ENCODE measurements around the gene BMPR1A.

BMPR1A gene
- total RNA-seq, result 18.3 to 34.4 (median 20.8) reads per million in 3 experiments

DNA sequence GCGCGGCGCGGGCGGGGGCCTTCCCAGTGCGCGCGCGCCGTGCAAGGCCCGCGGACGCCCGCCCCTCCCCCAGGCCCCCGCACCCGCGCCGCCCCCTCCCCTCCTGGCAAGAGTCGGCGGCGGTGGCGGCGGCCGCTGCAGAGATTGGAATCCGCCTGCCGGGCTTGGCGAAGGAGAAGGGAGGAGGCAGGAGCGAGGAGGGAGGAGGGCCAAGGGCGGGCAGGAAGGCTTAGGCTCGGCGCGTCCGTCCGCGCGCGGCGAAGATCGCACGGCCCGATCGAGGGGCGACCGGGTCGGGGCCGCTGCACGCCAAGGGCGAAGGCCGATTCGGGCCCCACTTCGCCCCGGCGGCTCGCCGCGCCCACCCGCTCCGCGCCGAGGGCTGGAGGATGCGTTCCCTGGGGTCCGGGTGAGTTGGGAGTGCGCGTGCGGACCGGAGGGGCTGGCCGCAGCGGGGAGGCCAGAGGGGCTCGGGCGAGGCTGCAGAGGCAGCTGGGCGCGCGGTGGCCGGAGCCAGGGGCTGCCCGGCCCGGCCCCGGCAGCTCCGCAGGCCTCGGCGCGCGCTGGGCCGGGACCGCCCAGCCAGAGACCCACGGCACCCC, at the start of gene BMPR1A:
Gene BMPR1A, plus strand, starts transcription at position 109 of the 602 bp plus-strand sequence. CDS start 119,400 bp downstream, outside the sequence.
- DNase-seq, result no peak

DNA sequence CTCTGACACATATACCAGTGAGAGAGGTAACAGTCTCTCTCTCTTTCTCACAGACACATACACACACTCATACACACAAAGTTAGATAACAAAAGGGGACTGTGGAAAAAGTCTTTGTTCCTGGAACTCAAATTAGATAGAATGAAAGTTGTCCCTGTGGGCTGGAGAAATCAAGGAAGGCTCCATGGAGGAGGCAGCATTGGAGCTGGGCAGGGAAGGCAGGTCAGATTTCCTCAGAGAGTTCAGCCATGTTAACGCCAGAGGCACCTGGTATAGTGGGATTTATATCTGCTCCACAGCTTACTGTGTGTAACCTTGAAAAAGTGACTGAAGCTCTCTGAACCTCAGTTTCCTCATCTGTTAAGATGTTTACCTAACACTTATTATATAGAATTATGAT, 49.4 kb upstream of the BMPR1A start:
- no peak for DNase-seq

DNA sequence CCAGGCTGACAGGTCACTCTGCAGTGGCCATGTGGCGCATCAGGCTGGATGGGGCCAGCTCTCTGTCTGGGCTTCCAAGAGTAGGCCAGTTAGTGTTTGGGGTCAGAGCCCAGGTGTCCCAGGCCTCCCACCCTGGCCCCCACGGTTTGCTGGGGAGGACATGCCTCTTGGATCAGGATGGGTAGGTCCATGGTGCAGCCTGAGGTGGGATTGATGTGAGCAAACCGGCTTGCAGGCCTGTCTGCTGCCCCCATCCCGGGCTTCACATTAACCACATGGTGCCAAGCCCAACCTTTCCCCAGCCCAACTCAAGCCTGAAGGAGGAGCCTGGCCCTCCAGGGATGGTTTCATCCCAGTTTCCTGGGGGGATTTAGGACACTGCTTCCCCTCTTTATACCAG, 48.9 kb upstream of the BMPR1A start:
- DNase-seq, result no peak

DNA sequence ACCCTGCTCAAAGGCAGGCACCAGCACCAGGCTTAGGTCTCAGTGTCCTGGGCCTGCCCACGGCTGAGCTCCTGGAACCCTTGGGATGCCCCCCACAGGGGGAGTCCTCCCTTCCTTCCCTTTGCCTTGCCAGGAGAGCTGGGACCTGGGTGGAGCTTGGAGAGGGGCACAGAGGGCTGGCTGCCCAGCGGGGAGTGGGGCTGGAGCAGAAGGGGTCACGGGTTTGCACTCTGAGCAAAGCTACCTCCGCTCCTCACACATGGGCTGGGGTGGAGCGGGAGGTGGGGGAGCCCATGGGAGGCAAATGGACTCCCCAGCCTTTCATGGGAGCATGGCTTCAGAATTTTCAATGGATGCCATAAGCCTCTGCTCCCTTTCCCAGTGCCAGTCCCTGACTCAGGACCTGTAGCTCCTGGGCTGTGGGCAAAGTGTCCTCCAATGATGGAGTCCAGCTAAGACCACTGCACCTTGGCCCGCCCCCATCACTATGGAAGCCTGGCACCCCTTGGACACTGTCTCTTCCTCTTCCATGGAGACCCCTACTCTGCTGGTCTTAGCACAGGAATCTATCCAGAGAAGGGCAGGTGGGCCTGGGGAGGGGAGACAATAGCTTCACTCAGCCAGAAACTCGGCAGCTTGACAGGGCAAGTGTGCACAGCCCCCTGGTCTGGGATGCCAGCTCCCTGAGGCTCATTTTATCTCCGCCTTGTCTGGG, 48.2 kb upstream of the BMPR1A start:
- DNase-seq, result no peak

DNA sequence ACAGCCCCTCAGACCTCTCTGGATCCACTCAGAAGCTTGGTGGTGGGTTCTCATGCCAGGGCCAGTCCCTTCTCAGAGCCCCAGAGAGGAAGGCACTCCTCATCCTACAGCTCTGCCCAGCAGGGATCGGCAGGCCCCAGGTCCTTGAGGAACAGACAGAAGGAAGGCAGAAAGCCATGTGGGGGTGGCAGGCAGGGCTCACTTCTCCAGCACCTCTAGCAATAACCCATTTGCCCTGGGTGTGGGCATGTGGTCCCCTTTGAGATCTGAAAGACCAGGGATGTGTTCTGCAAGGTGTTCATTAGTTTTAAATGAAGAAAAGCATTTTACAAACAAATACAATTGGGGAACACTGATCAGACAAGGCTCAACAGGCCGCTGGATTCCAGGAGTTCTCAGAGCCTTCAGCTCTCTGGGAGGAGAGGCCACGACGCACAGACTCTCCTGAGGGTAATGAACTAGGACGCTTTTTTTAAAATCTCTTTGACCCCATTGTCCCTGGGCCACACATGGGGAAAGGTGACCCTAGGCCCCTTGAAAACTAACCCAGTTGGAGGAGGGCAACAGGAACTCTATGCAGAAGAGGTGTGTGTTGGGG, 47.5 kb upstream of the BMPR1A start:
- DNase-seq, result no peak

DNA sequence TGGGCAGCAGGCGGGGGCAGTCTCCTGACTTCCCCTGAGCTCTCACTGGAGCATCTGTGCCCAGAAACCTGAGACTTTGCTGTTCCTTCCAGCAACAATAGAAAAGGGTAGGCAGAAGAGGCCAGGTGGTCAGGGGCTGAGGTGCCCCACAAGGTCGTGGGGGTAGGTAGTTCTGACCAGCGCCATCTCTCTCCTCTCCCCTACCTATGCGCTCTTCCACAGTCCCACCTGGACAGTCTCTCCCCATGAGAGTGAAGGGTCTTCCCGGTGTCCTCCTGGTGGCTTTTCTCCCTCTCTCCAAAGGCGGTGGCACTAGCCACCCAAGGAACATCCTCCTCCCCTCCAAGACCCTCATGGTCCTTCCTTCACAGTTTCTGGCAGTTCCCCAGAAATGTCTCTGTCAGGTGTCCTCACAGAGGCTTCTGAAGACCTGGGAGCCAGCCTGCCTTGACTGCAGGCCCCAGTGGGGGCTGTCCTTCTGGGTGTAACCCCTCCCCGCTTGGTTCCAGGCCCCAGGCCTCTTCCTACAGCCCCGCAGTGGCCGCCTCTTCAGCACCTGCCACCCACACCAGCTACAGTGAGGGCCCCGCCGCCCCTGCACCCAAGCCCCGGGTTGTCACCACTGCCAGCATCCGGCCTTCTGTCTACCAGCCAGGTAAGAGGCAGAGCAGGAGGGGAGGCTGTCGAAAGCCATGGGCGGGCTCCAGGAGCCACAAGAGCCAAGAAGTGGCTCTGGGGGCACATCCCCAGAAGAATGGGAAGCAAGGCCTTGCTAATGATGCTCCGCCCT, 46.8 kb upstream of the BMPR1A start:
- no peak for DNase-seq

DNA sequence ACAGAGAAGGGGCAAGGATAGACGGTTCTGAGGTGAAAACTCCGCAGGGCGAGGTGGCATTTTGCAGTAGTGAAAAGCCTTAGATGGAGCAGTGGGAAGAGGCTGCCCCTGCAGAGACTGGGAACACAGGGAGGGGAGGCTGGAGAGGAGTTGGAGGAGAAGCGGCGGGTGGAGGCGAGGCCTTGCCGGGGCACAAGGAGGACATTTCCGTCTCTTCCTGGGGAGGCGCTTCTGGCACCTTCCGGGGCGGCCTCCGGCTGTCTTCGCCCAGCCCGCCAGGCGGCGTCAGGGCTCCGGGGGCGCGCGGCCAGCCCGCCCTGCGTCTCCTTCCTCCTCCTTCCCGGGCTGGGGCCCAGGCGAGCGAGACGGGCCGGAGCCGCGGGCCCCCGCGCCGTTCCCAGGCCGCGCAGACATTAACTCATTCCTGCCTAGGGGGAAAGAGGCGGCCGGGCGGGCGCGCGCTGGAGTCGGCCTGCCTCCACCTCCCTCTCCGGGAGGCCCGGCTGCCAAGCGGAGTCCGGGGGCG, 45.4 kb upstream of the BMPR1A start:
- peak; percentile 84 for DNase-seq

DNA sequence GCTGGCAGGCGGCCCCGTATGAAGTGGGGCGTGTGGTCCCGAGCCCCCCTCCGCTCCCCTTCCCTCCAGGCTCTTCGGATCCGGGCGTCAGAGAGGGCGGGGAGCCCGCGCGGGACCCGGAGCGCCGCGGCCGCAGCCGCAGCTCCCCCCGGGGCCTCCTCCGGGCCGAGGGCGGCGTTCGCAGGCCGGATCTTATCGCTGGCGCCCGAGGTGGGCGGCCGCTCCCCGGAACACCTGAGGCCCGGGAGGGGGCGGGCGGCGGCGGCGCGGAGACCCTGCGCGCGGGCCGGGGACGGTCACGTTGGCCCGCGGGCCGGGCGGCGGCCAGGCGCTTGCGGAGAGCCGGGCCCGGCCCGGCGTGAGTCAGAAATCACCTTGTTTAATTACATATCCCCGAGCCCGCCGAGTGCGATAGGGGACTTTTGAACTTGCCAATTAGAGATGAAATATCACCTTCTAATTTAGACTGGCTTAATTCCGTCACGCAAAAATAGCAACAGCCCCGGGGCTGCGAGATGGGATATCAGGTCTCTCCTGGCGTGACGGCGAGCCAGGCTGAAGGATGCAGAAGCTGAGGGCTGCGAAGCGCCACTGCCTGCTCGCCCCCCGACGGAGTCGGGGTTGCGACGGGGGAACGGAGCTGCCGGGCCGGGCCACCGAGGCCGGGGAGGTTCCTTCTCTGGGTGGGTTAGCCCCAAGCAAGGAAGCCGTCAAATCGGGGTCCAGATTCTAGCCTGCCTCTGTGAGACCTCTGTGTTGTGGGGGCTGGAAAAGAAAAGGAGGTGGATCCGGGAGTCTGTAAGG, 44.7 kb upstream of the BMPR1A start:
- DNase-seq, result peak; percentile 60

DNA sequence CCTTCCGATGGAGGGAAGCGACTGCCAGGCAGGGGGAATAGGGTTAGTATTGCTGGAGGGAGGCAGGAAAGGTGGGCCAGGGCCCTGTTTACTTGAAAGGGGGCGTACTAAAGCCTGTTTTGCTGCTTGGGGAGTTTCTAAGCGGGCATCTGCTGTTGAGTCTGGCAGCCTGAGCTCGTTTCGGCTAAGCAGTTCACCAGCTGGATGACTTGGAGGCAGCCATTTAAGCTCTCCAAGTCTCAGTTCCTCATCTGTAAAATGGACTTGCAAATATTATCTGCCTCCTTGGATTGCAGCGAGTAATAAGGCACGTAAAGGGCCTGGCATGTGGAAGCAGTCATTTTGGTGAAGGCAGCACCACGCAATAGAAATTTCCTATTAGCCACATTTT, 44.1 kb upstream of the BMPR1A start:
- DNase-seq, result no peak

DNA sequence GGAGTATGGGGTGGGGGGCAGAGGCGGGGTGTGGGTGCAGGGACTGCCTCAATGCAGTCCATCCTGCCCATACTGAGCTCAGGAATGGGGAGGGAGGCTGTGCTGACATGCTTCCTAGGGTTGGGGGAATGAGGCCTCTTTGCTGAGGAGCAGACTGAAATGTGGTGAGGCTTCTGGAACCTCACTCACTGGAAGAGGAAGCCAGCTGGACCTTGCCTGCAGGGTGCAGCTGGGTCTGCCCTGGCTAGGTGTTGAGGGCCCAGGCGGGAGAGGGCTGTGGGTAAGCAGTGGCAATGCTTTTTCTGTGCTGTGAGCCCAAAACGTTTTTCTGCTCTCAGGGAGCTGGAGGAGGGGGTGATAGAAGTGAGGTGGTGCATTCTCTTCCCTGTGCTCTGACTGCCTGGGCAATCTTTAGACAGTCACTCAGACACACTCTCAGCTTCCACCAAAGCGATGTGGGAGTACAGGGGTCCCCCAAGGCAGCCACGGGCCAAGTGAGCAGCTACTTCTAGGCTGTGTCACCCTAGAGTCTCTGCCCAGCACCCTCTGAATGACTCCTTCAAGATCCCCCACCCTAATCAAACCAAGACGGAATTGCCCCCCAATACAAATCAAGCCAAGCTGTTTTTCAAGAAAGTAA, 41.1 kb upstream of the BMPR1A start:
- DNase-seq, result no peak

DNA sequence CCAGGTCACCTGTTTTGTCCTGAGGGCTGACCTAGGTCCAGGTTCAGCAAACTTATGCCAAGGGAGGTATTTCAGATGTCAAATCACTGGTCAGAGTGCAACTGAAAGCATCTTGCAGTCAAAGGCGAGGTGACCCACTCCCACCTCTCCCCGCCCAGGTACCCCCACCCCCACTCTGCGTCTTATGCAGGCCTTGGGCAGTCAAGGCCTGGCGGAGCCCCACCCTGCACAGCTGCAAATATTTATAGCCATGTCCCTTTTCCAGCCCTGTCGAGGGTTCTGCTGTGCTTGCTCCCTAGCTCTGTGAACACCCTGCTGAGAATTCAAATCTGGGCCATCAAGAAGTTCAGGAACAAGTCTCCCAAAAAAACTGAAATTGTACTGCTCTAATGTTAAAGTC, 40.6 kb upstream of the BMPR1A start:
- DNase-seq, result no peak

DNA sequence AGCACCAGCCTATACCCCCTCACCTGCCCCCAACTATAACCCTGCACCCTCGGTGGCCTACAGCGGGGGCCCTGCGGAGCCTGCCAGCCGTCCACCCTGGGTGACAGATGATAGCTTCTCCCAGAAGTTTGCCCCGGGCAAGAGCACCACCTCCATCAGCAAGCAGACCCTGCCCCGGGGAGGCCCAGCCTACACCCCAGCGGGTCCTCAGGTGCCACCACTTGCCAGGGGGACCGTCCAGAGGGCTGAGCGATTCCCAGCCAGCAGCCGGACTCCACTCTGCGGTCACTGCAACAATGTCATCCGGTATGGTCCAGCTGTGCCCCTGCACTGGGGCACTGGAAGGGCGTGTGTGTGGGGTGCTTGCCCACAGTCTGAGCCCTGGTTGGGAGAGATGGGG, 40.0 kb upstream of the BMPR1A start:
- DNase-seq, result no peak

DNA sequence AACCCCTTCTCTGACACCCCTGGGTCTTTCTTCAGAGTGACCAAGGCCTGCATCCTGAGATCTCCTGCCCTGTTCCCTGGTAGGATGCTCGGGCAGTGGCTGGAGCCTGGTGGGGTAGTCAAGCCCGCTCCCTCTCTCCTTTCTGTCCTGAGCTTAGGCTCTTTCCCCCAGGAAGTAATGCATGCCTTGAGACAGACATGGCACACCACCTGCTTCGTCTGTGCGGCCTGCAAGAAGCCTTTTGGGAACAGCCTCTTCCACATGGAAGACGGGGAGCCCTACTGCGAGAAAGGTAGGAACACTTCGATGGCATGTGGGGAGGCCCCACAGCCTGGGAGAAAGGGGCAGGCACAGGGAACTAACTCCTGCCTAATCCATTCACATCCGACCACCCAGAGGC, 37.9 kb upstream of the BMPR1A start:
- DNase-seq, result no peak

DNA sequence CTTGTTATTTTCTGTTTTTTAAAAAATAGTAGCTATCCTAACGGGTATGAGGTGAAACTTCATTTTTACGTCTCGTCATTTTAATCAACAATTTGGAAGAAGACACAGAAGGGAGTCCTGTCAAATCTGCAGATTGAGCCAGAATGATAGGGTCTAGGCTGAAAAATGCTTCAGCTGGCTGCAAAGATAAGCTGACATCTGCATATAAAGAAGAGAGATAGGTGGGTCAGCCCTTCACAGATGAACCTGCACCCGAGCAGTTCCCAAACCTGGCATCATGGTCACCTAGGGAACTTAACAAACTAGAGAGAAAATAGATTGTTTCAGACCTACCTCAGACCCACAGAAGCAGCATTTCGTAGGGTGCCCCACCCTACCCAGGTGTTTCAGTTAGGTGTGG, 35.2 kb upstream of the BMPR1A start:
- no peak for DNase-seq

DNA sequence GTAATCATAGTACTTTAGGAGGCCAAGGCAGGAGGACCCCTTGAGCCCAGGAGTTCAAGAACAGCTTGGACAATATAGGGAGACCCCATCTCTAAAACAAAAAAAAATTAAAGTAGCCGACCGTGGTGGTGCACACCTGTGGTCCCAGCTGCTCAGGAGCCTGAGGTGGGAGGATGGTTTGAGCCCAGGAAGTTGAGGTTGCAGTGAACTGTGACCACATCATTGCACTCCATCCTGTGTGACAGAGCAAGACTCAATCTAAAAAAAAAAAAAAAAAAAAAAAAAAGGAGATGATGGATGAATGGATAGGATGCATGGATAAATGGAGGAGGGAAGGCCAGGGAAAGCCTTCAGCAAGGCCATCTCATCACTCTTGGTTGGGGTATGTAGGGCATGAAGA, 33.4 kb upstream of the BMPR1A start:
- no peak for DNase-seq

DNA sequence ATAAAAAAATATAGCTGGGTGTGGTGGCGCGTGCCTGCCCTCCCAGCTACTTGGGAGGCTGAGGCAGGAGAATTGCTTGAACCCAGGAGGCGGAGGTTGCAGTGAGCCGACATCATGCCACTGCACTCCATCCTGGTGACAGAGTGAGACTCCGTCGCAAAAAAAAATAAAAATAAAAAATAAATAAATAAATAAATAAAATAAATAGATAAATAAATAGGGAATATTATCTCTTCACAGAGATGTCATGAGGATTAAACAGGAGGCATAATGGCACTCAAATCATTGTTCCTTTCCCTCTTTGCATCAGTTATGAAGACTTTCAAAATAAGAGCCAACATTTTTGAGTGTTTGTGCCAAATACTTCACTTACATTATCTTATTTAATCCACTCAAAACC, 32.0 kb upstream of the BMPR1A start:
- DNase-seq, result no peak

DNA sequence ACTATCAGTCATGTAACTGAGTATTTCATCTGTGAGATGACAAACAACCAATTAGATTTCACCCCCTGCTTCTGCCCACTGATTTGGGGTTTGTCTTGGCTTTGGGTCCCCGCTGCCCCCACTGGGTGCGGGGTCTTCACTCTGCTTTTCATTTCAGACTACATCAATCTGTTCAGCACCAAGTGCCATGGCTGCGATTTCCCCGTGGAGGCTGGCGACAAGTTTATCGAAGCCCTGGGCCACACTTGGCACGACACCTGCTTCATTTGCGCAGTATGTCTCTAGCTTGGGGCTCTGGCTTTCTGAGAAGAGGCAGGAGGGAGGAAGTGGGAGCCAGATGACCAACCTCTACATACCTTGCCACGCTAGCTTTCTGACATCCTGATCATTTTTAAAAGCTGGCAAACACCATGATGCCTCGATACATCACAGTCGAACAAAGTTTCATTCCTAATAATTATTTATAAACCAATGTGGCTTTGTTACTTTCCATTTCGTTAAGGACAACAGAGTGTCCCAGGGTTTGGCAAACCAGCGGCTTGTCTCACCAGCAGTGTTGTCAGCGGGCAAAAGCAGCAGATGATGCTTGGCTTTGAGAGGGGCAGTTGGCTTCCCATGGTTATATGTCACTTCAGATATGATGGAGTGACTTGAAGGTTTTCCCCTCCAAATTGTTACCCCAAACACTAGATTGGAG, 30.3 kb upstream of the BMPR1A start:
- DNase-seq, result no peak

DNA sequence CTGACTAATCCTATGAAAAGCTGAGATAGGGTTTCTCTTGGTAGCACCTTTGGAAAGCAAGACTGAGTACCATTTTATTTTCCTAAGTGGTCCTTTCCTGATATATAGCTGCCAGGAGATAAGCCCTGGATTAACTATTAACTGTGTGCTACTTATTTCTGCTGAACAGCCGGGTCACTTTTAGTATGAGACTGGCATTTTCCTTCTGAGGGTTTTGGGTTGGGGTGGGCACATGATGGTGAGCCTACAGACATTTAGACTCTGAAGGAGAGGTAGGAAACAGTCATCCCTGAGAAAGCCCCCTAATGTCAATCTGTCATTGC, 29.8 kb upstream of the BMPR1A start:
- DNase-seq, result no peak

DNA sequence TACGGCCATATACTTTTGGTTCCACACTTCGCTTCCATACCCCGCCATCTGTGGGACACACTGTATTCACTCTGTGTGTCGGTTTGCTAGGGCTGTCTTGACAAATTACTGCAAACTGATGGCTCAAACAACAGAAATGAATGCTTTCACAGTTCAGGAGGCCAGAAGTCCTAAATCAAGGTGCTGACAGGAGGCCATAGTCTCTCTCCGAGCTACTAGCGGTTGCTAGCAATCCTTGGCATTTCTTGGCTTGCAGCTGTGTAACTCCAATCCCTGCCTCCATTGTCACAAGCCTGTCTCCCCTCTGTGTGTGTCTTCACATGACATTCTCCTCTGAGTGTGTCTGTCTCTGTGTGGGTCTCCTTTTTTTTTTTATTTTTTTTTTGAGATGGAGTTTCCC, 28.9 kb upstream of the BMPR1A start:
- DNase-seq, result no peak

DNA sequence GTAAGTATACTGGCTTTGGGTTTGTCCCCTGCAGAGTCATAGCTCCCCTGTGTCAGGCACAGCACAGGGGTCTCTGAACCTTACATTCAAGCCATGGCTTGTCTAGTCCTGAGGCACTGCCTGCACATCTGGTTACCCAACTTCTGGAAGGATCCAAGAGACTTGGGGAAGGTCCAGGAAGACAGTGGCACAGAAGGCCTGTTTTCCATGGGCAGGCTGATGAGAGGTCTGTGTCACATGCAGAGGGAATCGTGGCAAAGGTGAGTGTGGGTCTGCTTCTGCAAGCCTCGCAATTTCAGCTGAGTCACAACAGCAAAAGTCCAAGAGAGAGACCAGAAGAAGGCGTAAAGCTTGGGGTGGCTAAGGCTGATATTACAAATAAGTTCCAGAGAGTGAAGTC, 28.4 kb upstream of the BMPR1A start:
- no peak for DNase-seq

DNA sequence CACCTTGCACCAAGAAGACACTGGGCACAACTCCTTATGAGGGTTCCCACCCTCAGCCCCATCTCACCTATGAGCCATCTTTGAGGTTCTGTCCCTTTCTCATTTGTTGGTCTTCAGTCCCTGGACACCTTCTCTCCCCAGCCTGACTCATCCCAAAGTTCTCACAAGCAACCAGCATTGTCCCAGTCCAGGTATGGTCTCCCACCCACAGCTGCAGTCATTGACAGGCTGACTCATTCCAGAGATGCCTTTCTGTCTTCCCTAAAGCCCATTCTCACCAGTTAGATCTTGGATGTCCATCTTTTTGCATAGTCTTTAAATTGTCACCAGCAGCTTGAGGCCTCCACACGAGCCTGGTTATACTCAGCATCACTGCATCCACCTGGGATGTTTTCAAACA, 26.7 kb upstream of the BMPR1A start:
- DNase-seq, result no peak

DNA sequence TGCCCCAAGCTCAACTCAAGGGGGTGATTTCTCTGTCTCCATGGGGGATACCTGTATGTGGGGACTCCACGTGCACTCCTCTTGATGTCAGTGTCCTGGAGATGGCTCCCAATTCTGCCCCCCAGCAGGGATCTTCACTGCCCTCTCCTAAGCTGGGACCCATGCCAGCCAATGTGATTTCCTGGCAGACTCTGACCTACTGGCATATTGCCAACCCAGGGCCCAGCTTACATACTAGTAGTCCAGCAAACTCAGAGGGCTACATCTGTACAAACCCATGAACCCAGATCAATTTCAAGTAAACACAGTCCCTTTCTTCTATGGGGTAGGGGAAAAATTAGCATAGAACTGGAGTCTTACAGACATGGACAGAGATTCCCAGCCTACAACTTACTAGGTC, 26.2 kb upstream of the BMPR1A start:
- DNase-seq, result no peak

All from central memory CD4-positive, alpha-beta T cell (primary cell).